Mesenchymal stem cell (in vitro differentiated cells and primary cell): Measurements from ENCODE around the gene NPW.

Source experiments
- DNase-seq: peaks from one replicate; pipeline ENCODE4 v3.0.0-alpha.2; 2013
- H2AFZ ChIP-seq: one replicate; pipeline ENCODE4 v1.6.1; 2013; ENCODE audit warnings: low read depth, mild to moderate bottlenecking, control low read depth, inconsistent platforms, low read length, moderate library complexity
- H2AK5ac ChIP-seq: 2 replicates; pipeline ENCODE4 v1.6.1; 2013; ENCODE audit warnings: low read length, moderate library complexity, mild to moderate bottlenecking, inconsistent platforms; ENCODE audit not compliant: severe bottlenecking
- H2BK120ac ChIP-seq: one replicate; pipeline ENCODE4 v1.6.1; 2013; ENCODE audit warnings: low read depth, mild to moderate bottlenecking, inconsistent platforms, low read length, moderate library complexity
- H2BK12ac ChIP-seq, 2 experiments: one replicate each; pipeline ENCODE4 v1.6.1; 2013; ENCODE audit warnings: inconsistent platforms in 2 of 2, low read length in 2 of 2, mild to moderate bottlenecking in 2 of 2, moderate library complexity in 2 of 2, control low read depth in 1 of 2
- H2BK15ac ChIP-seq: one replicate; pipeline ENCODE4 v1.6.1; 2013; ENCODE audit warnings: mild to moderate bottlenecking, low read depth, inconsistent platforms; ENCODE audit not compliant: poor library complexity, severe bottlenecking
- H2BK5ac ChIP-seq: 2 replicates; pipeline ENCODE4 v1.6.1; 2013; ENCODE audit warnings: low read depth, mild to moderate bottlenecking, low read length, control low read depth, inconsistent platforms; ENCODE audit not compliant: poor library complexity, severe bottlenecking
- H3K14ac ChIP-seq, 2 experiments: one replicate each; pipeline ENCODE4 v1.6.1; 2013; ENCODE audit warnings: inconsistent platforms in 2 of 2, low read length in 2 of 2, control low read depth in 1 of 2, mild to moderate bottlenecking in 1 of 2, moderate library complexity in 1 of 2
- H3K18ac ChIP-seq, 2 experiments: one replicate each; pipeline ENCODE4 v1.6.1; 2013; ENCODE audit warnings: inconsistent platforms in 2 of 2, low read length in 2 of 2, control low read depth in 1 of 2, low read depth in 1 of 2, mild to moderate bottlenecking in 1 of 2
- H3K23ac ChIP-seq, 2 experiments: one replicate each; pipeline ENCODE4 v1.6.1; 2013; ENCODE audit warnings: inconsistent platforms in 2 of 2, low read length in 2 of 2, mild to moderate bottlenecking in 2 of 2, moderate library complexity in 2 of 2, control low read depth in 1 of 2
- H3K27ac ChIP-seq: 2 replicates; pipeline ENCODE4 v1.5.1; 2013; ENCODE audit warnings: mild to moderate bottlenecking, moderate library complexity, low read length, control low read depth, inconsistent platforms; ENCODE audit not compliant: poor library complexity, severe bottlenecking
- H3K27me3 ChIP-seq, 2 experiments: 2 replicates each; pipeline versions ENCODE4 v1.6.1 to v1.7.0; 2013; ENCODE audit warnings: low read length in 2 of 2, mild to moderate bottlenecking in 2 of 2, moderate library complexity in 2 of 2, control low read depth in 1 of 2, inconsistent platforms in 1 of 2; ENCODE audit not compliant: control insufficient read depth in 1 of 2, insufficient read depth in 1 of 2
- H3K36me3 ChIP-seq, 2 experiments: 2 replicates each; pipeline versions ENCODE4 v1.6.1 to v1.7.0; 2013; ENCODE audit warnings: low read length in 2 of 2, control low read depth in 1 of 2, inconsistent platforms in 1 of 2, low read depth in 1 of 2, mild to moderate bottlenecking in 1 of 2; ENCODE audit not compliant: insufficient read depth in 2 of 2, control insufficient read depth in 1 of 2
- H3K4ac ChIP-seq, 2 experiments: one replicate each; pipeline ENCODE4 v1.6.1; 2013; ENCODE audit warnings: inconsistent platforms in 2 of 2, low read length in 2 of 2, mild to moderate bottlenecking in 2 of 2, moderate library complexity in 2 of 2, control low read depth in 1 of 2, low read depth in 1 of 2
- H3K4me1 ChIP-seq: 2 replicates; pipeline ENCODE4 v1.6.1; 2013; ENCODE audit warnings: low read depth, low read length, control low read depth; ENCODE audit not compliant: control insufficient read depth, insufficient read depth
- H3K4me2 ChIP-seq: 2 replicates; pipeline ENCODE4 v1.6.1; 2013; ENCODE audit warnings: low read length, mild to moderate bottlenecking, inconsistent platforms; ENCODE audit not compliant: poor library complexity, severe bottlenecking
- H3K4me3 ChIP-seq, 2 experiments: 2 replicates each; pipeline versions ENCODE4 v1.5.1 to v1.7.0; 2013; ENCODE audit warnings: low read length in 2 of 2, mild to moderate bottlenecking in 2 of 2, control low read depth in 1 of 2, low read depth in 1 of 2; ENCODE audit not compliant: insufficient read depth in 1 of 2
- H3K79me1 ChIP-seq: replicated peaks from 2 replicates; pipeline ENCODE4 v1.6.1; 2013; ENCODE audit warnings: mild to moderate bottlenecking, control low read depth, low read length, inconsistent platforms; ENCODE audit not compliant: poor library complexity, severe bottlenecking
- H3K9ac ChIP-seq: 2 replicates; pipeline ENCODE4 v1.7.0; 2013; ENCODE audit warnings: mild to moderate bottlenecking, low read length, moderate library complexity
- H3K9me3 ChIP-seq: 2 replicates; pipeline ENCODE4 v1.7.0; 2013; ENCODE audit warnings: mild to moderate bottlenecking, low read length; ENCODE audit not compliant: control insufficient read depth
- H4K8ac ChIP-seq: one replicate; pipeline ENCODE4 v1.6.1; 2013; ENCODE audit warnings: inconsistent platforms, mild to moderate bottlenecking, low read length, moderate library complexity
- H4K91ac ChIP-seq: one replicate; pipeline ENCODE4 v1.6.1; 2013; ENCODE audit warnings: mild to moderate bottlenecking, low read length, inconsistent platforms
- WGBS: methylation state at CpG from one replicate; pipeline ENCODE4 v1.1.7; 2013; ENCODE audit warnings: mixed read lengths; 5-methylcytosine and 5-hydroxymethylcytosine counted together

The NPW gene

DNA sequence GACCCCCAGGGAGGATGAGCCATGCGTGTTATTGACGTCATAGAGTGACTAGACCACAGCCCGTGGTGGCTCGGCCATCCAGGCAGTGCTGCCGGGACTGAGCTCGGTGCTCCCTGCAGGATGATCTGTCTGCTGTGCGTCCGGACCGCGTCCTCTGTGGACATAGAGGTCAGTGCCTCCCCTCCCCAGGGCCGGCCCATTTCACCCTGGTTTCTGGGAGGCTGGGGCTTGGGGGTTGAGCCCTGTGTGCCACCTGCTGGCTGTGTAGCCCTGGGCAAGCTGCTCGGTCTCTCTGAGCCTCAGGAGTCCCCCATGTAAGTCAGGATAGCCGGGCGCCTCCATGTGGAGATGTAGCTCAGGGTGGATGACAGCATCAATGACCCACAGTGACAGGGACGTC is 36.5 kb downstream of the NPW start:
- H3K4me1 ChIP-seq: peaks cover 52% of the 10 kb centered on the region
- H3K79me1 ChIP-seq: peaks cover 32% of the 10 kb centered on the region
- no peak overlapping the region for H3K18ac ChIP-seq
- no peak overlapping the region for H2BK15ac ChIP-seq
- no peak overlapping the region for H3K4ac ChIP-seq
- no peak overlapping the region for H3K9ac ChIP-seq
- no peak overlapping the region for H2AFZ ChIP-seq
- no peak overlapping the region for H2BK120ac ChIP-seq
- peaks cover 74 to 84% of the 10 kb centered on the region in 2 experiments for H3K36me3 ChIP-seq
- H4K8ac ChIP-seq: no peak overlapping the region
- H2BK5ac ChIP-seq: no peak overlapping the region
- H2AK5ac ChIP-seq: no peak overlapping the region
- no peak overlapping the region for H3K27ac ChIP-seq
- no peaks in the 10 kb centered on the region for H3K27me3 ChIP-seq
- DNase-seq: no peak
- 87% methylated on average over 15 of the region's 15 CpGs for WGBS
- no peaks in the 10 kb centered on the region for H3K9me3 ChIP-seq
- no peak overlapping the region for H3K23ac ChIP-seq
- no peak overlapping the region for H3K4me2 ChIP-seq
- H4K91ac ChIP-seq: no peak overlapping the region
- no peak overlapping the region for H3K4me3 ChIP-seq
- H2BK12ac ChIP-seq: no peak overlapping the region
- no peak overlapping the region for H3K14ac ChIP-seq

DNA sequence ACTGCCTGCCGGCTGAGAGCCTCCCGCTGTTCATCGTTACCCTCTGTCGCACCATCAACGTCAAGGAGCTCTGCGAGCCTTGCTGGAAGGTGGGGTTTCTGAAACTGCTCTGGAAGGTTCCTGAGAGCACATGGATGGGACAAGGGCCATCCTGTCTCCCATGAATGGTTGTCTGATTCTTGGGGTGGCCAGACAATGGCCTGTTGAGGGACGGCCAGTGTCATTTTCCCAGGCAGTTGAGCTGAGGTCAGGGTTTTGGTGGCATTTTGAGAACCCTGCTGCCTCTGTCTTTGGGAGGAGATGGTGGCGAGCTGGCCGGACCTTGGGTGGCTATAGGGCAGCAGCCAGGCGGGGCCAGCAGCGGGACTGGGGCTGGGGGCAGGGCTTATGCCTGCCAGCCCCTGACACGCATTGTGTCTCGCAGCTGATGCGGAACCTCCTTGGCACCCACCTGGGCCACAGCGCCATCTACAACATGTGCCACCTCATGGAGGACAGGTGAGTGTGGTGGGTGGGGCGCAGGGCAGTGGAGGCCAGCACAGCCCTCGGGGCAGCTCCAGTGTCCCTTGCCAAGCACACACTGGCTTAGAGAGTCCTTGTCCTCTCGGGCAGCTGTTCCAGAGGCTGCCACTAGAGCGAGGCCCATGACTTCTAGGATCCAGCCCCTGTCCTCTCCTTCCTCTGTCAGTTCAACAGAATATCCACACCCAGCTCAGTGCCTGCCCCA is 37.3 kb downstream of the NPW start:
- H3K27ac ChIP-seq: no peak overlapping the region
- no peak overlapping the region for H3K18ac ChIP-seq
- H3K27me3 ChIP-seq: no peaks in the 10 kb centered on the region
- no peak overlapping the region for H3K14ac ChIP-seq
- no peak overlapping the region for H3K23ac ChIP-seq
- H3K4me2 ChIP-seq: no peak overlapping the region
- no peak overlapping the region for H3K4ac ChIP-seq
- H2BK15ac ChIP-seq: no peak overlapping the region
- peaks cover 31% of the 10 kb centered on the region for H3K79me1 ChIP-seq
- no peak for DNase-seq
- no peak overlapping the region for H4K8ac ChIP-seq
- H3K9ac ChIP-seq: no peak overlapping the region
- 93% methylated on average over 19 of the region's 19 CpGs for WGBS
- H3K4me1 ChIP-seq: peaks cover 52% of the 10 kb centered on the region
- no peak overlapping the region for H2AFZ ChIP-seq
- no peak overlapping the region for H2BK120ac ChIP-seq
- no peak overlapping the region for H2BK12ac ChIP-seq
- peaks cover 69 to 84% of the 10 kb centered on the region in 2 experiments for H3K36me3 ChIP-seq
- H3K9me3 ChIP-seq: no peaks in the 10 kb centered on the region
- H3K4me3 ChIP-seq: no peak overlapping the region
- H4K91ac ChIP-seq: no peak overlapping the region
- H2BK5ac ChIP-seq: no peak overlapping the region
- H2AK5ac ChIP-seq: peak overlapping the region; percentile 16

DNA sequence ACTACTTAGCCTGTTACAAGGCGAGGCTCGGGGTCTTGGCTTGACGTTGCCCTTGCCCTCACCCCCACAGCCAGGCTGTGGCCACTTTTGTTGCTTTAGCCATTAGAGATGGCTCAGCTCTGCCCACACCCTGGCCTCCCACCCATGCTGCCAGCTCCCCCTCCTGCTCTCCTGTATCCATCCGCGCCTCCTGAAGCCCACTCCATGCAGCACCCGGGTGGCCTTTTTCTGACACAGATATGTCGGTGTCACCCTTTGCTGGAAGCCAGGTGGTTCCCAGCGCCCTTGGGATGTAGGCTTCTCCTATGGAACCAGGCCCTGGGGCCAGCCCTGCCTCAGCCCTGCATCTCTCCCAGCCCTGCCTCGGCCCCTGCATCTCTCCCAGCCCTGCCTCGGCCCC is 37.9 kb downstream of the NPW start:
- H2BK12ac ChIP-seq: no peak overlapping the region
- peaks cover 26% of the 10 kb centered on the region for H3K79me1 ChIP-seq
- no peak overlapping the region for H3K18ac ChIP-seq
- no peak overlapping the region for H4K91ac ChIP-seq
- H3K27ac ChIP-seq: no peak overlapping the region
- H3K4ac ChIP-seq: no peak overlapping the region
- no peaks in the 10 kb centered on the region for H3K27me3 ChIP-seq
- H2AFZ ChIP-seq: no peak overlapping the region
- no peak overlapping the region for H2AK5ac ChIP-seq
- H4K8ac ChIP-seq: no peak overlapping the region
- H2BK120ac ChIP-seq: no peak overlapping the region
- no peaks in the 10 kb centered on the region for H3K9me3 ChIP-seq
- 96% methylated on average over 10 of the region's 10 CpGs for WGBS
- no peak overlapping the region for H2BK15ac ChIP-seq
- H3K36me3 ChIP-seq: peaks cover 66 to 84% of the 10 kb centered on the region in 2 experiments
- no peak overlapping the region for H3K4me2 ChIP-seq
- H3K9ac ChIP-seq: no peak overlapping the region
- H2BK5ac ChIP-seq: no peak overlapping the region
- no peak overlapping the region for H3K14ac ChIP-seq
- peaks cover 49% of the 10 kb centered on the region for H3K4me1 ChIP-seq
- H3K4me3 ChIP-seq: no peak overlapping the region
- H3K23ac ChIP-seq: no peak overlapping the region
- no peak for DNase-seq

DNA sequence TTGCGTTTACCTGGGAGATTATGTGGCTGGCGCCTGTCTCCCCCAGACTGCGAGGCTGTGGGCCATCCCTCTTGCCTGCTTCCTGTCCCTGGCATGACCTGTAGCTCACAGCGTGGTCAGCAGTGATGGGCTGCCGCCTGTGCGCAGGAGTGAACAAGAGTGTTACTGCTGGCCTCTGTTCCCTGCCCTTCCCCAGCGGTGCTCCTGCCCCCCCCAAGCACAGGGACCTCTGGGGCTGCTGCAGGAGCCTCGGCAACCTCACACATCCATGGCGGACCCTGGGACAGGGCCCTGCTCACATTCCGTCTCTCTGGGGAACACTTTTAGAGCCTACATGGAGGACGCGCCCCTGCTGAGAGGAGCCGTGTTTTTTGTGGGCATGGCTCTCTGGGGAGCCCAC is 38.8 kb downstream of the NPW start:
- Histone ChIP-seq H4K91ac (no peak overlapping the region), H3K9me3 (no peaks in the 10 kb centered on the region), H2AFZ (no peak overlapping the region), H3K4me2 (no peak overlapping the region), H2BK15ac (no peak overlapping the region), H2BK120ac (no peak overlapping the region), H2BK12ac (no peak overlapping the region), H3K4me1 (peaks cover 39% of the 10 kb centered on the region), H2BK5ac (no peak overlapping the region), H3K27ac (no peak overlapping the region), H3K4me3 (no peak overlapping the region), H3K36me3 (peaks cover 66 to 84% of the 10 kb centered on the region in 2 experiments), H3K79me1 (peaks cover 21% of the 10 kb centered on the region), H3K18ac (no peak overlapping the region), H2AK5ac (no peak overlapping the region), H3K14ac (no peak overlapping the region), H3K9ac (no peak overlapping the region), H3K23ac (no peak overlapping the region), H3K27me3 (no peaks in the 10 kb centered on the region), H3K4ac (no peak overlapping the region), H4K8ac (no peak overlapping the region)
- WGBS: 96% methylated on average over 13 of the region's 13 CpGs
- DNase-seq: no peak
